Measurements from ENCODE around the gene ITGAE.
"Not testable (repeated sequence)": the region's sequence is repeated elsewhere in the genome, so short reads cannot be mapped to it uniquely, and the experiment has no call there.

ITGAE gene

DNA sequence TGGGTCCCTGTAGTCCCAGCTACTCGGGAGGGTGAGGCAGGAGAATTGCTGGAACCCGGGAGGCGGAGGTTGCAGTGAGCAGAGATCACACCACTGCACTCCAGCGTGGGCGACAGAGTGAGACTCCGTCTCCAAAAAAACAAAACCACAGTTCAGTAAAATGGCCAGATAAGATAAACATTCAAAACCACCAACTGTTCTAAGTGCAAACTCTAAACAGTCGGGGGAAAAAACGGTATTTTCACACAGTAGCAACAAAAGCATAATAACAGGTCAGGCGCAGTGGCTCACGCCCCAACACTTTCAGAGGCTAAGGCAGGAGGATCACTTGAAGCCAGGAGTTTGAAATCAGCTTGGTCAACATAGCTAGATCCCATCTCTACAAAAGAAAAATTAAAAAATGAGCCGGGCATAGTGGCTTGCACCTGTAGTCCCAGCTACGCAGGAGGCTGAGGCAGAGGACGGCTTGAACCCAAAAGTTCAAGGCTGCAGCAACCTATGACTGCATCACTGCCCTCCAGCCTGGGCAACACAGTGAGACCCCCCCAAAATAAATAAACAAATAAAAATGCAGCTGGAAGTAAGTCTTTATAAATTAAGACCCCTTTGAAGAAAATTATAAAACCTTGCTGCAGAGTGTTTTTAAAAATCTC, 88.1 kb downstream of the ITGAE start:
- no peak overlapping the region for H3K27ac ChIP-seq
- H3K36me3 ChIP-seq (ENCODE audit: insufficient read depth), result no peaks in the 10 kb centered on the region
- no peaks in the 10 kb centered on the region for H3K27me3 ChIP-seq (ENCODE audit: insufficient read depth, low read depth)
- no peaks in the 10 kb centered on the region for H3K79me2 ChIP-seq (ENCODE audit: insufficient read depth, low read depth)
- TF ChIP-seq, protein P1, sequence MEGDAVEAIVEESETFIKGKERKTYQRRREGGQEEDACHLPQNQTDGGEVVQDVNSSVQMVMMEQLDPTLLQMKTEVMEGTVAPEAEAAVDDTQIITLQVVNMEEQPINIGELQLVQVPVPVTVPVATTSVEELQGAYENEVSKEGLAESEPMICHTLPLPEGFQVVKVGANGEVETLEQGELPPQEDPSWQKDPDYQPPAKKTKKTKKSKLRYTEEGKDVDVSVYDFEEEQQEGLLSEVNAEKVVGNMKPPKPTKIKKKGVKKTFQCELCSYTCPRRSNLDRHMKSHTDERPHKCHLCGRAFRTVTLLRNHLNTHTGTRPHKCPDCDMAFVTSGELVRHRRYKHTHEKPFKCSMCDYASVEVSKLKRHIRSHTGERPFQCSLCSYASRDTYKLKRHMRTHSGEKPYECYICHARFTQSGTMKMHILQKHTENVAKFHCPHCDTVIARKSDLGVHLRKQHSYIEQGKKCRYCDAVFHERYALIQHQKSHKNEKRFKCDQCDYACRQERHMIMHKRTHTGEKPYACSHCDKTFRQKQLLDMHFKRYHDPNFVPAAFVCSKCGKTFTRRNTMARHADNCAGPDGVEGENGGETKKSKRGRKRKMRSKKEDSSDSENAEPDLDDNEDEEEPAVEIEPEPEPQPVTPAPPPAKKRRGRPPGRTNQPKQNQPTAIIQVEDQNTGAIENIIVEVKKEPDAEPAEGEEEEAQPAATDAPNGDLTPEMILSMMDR (conservative IDR thresholded peaks at IDR 0.05; ENCODE audit: low read depth, low read length), result no peak
- H3K4me3 ChIP-seq (IDR thresholded peaks at IDR 0.05; ENCODE audit: insufficient read depth, low read depth, low read length), result no peak overlapping the region
- H3K9ac ChIP-seq, result no peak overlapping the region
- peaks cover 48% of the 10 kb centered on the region for H3K4me1 ChIP-seq (ENCODE audit: low read depth, poor library complexity, severe bottlenecking)
- no peak overlapping the region for H3K4me2 ChIP-seq
- H4K20me1 ChIP-seq (ENCODE audit: insufficient read depth), result no peaks in the 10 kb centered on the region
- no peak overlapping the region for H2AFZ ChIP-seq (ENCODE audit: low read depth)

DNA sequence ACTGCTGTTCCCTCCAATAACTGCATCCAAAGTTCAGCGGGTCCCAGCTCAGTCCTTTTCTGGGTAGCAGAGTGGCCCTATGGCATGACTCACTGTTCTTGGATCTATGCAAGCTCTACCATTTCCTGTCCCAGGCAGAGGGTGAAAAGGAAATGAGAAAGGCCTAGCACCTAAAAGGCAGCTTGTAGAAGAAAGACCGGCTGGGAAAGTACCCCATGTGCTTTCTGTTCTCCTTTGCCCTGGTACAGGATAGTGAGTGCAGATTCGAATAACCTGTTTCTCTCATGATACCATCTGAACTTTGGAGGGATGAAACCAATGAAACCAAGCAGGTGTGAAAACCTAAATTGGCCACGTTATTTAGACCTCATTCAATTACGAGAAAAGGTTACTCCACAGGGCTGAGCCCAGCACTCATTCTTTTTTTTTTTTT, 90.0 kb downstream of the ITGAE start:
- Histone ChIP-seq H3K9ac (peak overlapping the region; percentile 53; the same call in 1 of the 2 replicates), H3K36me3 (ENCODE audit: insufficient read depth) (no peaks in the 10 kb centered on the region), H3K27me3 (ENCODE audit: insufficient read depth, low read depth) (no peaks in the 10 kb centered on the region), H3K4me3 (IDR thresholded peaks at IDR 0.05; ENCODE audit: insufficient read depth, low read depth, low read length) (no peak overlapping the region), H4K20me1 (ENCODE audit: insufficient read depth) (no peaks in the 10 kb centered on the region), H3K79me2 (ENCODE audit: insufficient read depth, low read depth) (no peaks in the 10 kb centered on the region), H2AFZ (ENCODE audit: low read depth) (peak overlapping the region; percentile 57), H3K4me1 (ENCODE audit: low read depth, poor library complexity, severe bottlenecking) (peaks cover 48% of the 10 kb centered on the region), H3K27ac (peak overlapping the region; percentile 94), H3K4me2 (peak overlapping the region; percentile 62)
- TF ChIP-seq, protein P1 (conservative IDR thresholded peaks at IDR 0.05; ENCODE audit: low read depth, low read length), result no peak

DNA sequence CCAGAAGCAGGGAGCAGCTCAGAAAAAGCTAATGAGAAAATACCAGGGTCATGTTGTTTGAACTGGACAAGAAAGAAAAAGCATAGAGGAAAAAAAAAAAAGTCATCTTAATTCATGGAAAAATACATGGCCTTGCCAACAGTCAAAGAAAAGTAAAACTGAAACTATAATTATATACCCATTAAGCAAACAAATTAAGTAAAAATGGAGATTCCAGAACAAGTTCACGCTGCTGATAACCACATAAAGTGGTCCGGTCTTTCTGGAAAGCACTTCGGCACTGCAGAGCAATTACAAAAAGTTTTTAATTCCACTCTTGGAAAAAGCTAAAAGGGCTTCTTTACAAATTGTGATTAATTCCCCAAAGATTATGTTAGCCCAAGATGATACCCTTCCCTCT, 92.6 kb downstream of the ITGAE start:
- Histone ChIP-seq H3K27me3 (ENCODE audit: insufficient read depth, low read depth) (no peaks in the 10 kb centered on the region), H2AFZ (ENCODE audit: low read depth) (no peak overlapping the region), H3K36me3 (ENCODE audit: insufficient read depth) (no peaks in the 10 kb centered on the region), H3K4me1 (ENCODE audit: low read depth, poor library complexity, severe bottlenecking) (peaks cover 48% of the 10 kb centered on the region), H3K9ac (no peak overlapping the region), H4K20me1 (ENCODE audit: insufficient read depth) (no peaks in the 10 kb centered on the region), H3K27ac (no peak overlapping the region), H3K79me2 (ENCODE audit: insufficient read depth, low read depth) (no peaks in the 10 kb centered on the region), H3K4me2 (no peak overlapping the region), H3K4me3 (IDR thresholded peaks at IDR 0.05; ENCODE audit: insufficient read depth, low read depth, low read length) (no peak overlapping the region)
- TF ChIP-seq, protein P1 (conservative IDR thresholded peaks at IDR 0.05; ENCODE audit: low read depth, low read length), result no peak

DNA sequence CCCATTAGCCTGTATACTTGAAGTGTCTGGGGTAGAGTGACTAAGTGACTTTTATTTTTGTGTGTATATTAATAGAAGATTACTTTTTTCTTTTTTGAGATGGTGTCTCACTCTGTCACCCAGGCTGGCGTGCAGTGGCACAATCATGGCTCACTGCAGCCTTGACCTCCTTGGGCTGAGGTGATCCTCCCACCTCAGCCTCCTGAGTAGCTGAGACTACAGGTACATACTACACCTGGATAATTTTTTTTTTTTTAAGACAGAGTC, 95.3 kb downstream of the ITGAE start:
- H3K27me3 ChIP-seq (ENCODE audit: insufficient read depth, low read depth); H3K4me3 ChIP-seq (IDR thresholded peaks at IDR 0.05; ENCODE audit: insufficient read depth, low read depth, low read length); H3K4me2 ChIP-seq; H2AFZ ChIP-seq (ENCODE audit: low read depth); H3K9ac ChIP-seq; H3K27ac ChIP-seq; H3K36me3 ChIP-seq (ENCODE audit: insufficient read depth); H3K79me2 ChIP-seq (ENCODE audit: insufficient read depth, low read depth); H4K20me1 ChIP-seq (ENCODE audit: insufficient read depth): not testable (repeated sequence)
- peaks cover 26% of the 10 kb centered on the region for H3K4me1 ChIP-seq (ENCODE audit: low read depth, poor library complexity, severe bottlenecking)

DNA sequence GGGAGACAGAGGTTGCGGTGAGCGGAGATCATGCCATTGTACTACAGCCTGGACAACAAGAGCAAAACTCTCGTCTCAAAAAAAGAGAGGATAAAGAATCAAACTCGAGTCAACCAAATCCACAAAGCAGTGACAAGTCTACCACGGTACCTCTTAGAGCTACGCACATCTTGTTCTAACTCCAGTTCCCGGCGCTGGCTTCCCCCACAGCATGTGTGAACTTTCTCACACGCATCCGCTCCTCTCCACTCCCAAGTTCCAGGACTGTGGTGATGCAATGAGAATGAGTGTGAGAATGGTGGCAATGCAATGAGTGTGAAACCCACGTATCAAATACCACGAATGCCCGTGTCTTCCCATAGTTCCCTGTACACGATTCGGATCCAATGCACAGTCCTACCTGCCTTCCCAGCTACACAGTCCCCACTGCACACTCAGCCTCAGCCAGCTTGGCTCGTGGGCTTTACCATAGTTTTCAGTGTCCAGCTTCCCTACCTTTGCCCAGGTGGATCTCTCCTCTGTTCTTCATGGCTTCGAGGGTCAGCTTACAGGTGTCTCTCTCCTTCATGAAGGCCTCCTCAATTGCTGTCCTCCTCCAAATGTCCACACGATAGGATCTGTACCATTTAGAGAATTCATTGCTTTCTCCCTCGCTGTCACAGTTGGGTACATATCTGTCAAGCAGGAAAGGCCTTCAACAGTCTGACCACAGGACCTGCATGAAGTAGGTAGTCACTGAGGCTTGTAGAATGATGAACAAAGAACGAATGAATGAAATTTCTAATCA, 95.9 kb downstream of the ITGAE start:
- TF ChIP-seq, protein P1 (conservative IDR thresholded peaks at IDR 0.05; ENCODE audit: low read depth, low read length), result no peak
- H3K4me2 ChIP-seq, result no peak overlapping the region
- no peak overlapping the region for H3K4me3 ChIP-seq (IDR thresholded peaks at IDR 0.05; ENCODE audit: insufficient read depth, low read depth, low read length)
- no peaks in the 10 kb centered on the region for H3K27me3 ChIP-seq (ENCODE audit: insufficient read depth, low read depth)
- H3K79me2 ChIP-seq (ENCODE audit: insufficient read depth, low read depth), result no peaks in the 10 kb centered on the region
- H4K20me1 ChIP-seq (ENCODE audit: insufficient read depth), result no peaks in the 10 kb centered on the region
- no peak overlapping the region for H3K27ac ChIP-seq
- H3K4me1 ChIP-seq (ENCODE audit: low read depth, poor library complexity, severe bottlenecking), result peaks cover 20% of the 10 kb centered on the region
- H2AFZ ChIP-seq (ENCODE audit: low read depth), result no peak overlapping the region
- no peaks in the 10 kb centered on the region for H3K36me3 ChIP-seq (ENCODE audit: insufficient read depth)
- no peak overlapping the region for H3K9ac ChIP-seq

DNA sequence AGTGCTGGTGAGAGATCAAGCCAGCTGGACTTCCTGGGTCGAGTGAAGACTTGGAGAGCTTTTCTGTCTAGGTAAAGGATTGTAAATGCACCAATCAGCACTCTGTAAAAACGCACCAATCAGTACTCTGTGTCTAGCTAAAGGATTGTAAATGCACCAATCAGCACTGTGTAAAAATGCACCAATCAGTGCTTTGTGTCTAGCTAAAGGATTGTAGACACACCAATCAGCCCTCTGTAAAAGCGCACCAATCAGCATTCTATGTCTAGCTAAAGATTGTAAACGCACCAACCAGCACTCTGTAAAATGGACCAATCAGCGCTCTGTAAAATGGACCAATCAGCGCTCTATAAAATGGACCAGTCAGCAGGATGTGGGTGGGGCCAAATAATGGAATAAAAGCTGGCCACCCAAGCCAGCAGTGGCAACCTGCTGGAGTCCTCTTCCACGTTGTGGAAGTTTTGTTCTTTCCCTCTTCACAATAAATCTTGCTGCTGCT, 98.9 kb downstream of the ITGAE start:
- not testable (repeated sequence) for H3K4me1 ChIP-seq (ENCODE audit: low read depth, poor library complexity, severe bottlenecking); H3K4me3 ChIP-seq (IDR thresholded peaks at IDR 0.05; ENCODE audit: insufficient read depth, low read depth, low read length); H3K9ac ChIP-seq; H3K79me2 ChIP-seq (ENCODE audit: insufficient read depth, low read depth); H4K20me1 ChIP-seq (ENCODE audit: insufficient read depth); H3K36me3 ChIP-seq (ENCODE audit: insufficient read depth); H2AFZ ChIP-seq (ENCODE audit: low read depth); H3K27me3 ChIP-seq (ENCODE audit: insufficient read depth, low read depth); H3K4me2 ChIP-seq; H3K27ac ChIP-seq
